Suprapubic skin (tissue), 4 donors: ENCODE measurements around the gene KCNN4. TPM values are rescaled to one million over a fixed set of nuclear protein-coding genes. Genes with fewer than 3 reads are reported as not detected.

Experiments
- DNase-seq, 2 donors: peaks; one replicate each; pipeline ENCODE4 v3.0.0-alpha.2; 2019; ENCODE audit warnings: low spot score in 2 of 2
- H3K27ac ChIP-seq: fragments of 200-600 bp; sonication (generic); one replicate; pipeline ENCODE4 v1.5.1; 2019
- H3K27me3 ChIP-seq: fragments of 200-600 bp; sonication (generic); one replicate; pipeline ENCODE4 v1.5.1; 2019
- H3K36me3 ChIP-seq: fragments of 200-600 bp; sonication (generic); one replicate; pipeline ENCODE4 v1.5.1; 2019
- H3K4me1 ChIP-seq: fragments of 200-600 bp; sonication (generic); one replicate; pipeline ENCODE4 v1.5.1; 2019
- H3K4me3 ChIP-seq: fragments of 200-600 bp; sonication (generic); one replicate; pipeline ENCODE4 v1.5.1; 2019; ENCODE audit warnings: mild to moderate bottlenecking
- H3K9me3 ChIP-seq: fragments of 200-600 bp; sonication (generic); one replicate; pipeline ENCODE4 v1.5.1; 2019
- EP300 ChIP-seq: sonication (generic); formaldehyde crosslinking; IDR thresholded peaks from one replicate; pipeline ENCODE4 v1.6.1; 2017; ENCODE audit warnings: antibody characterized with exemption
- POLR2A ChIP-seq, 2 donors: fragments of 450-650 bp; IDR thresholded peaks; one replicate each; pipeline ENCODE4 v1.6.1; 2017; ENCODE audit warnings: antibody characterized with exemption in 2 of 2, mild to moderate bottlenecking in 2 of 2, moderate library complexity in 2 of 2
- POLR2AphosphoS5 ChIP-seq, 3 donors: sonication (generic); formaldehyde crosslinking; IDR thresholded peaks; one replicate each; pipeline ENCODE4 v1.6.1; 2017; ENCODE audit warnings: antibody characterized with exemption in 3 of 3
- WGBS: methylation state at CpG from one replicate; pipeline ENCODE4 v1.1.5; 2018; 5-methylcytosine and 5-hydroxymethylcytosine counted together
- total RNA-seq, 4 donors: library from RNA; depleted of rRNA; stranded (reverse); fragments of >200 nt; gene quantifications; one replicate each; pipeline ENCODE4 v1.1.0, GENCODE V29; 2016
- TF ChIP-seq, protein P1 (sequence below), 2 donors: fragments of 200-600 bp in 1 of 2; fragments of 450-650 bp in 1 of 2; sonication (generic) in 1 of 2; IDR thresholded peaks; one replicate each; pipeline ENCODE4 v1.5.1; 2016 to 2019; ENCODE audit warnings: antibody characterized with exemption in 2 of 2, mild to moderate bottlenecking in 1 of 2, moderate library complexity in 1 of 2

The KCNN4 gene
- total RNA-seq, 4 donors from 2014 or later: 26.4 to 77.9 (median 48.2) TPM

DNA sequence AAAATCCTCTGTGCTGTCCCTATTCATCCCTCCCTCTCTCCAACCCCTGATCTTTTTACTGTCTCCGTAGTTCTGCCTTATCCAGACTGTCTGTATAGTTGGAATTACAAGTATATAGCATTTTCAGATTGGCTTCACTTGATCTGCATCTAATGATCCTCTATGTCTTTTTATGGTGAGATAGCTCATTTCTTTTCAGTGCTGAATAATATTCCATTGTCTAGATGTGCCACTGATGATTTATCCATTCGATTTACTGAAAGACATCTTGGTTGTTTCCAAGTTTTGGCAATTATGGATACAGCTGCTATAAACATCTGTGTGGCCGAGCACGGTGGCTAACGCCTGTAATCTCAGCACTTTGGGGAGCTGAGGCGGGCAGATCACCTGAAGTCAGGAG lies 45.8 kb downstream of the KCNN4 start:
- TF ChIP-seq, protein P1, sequence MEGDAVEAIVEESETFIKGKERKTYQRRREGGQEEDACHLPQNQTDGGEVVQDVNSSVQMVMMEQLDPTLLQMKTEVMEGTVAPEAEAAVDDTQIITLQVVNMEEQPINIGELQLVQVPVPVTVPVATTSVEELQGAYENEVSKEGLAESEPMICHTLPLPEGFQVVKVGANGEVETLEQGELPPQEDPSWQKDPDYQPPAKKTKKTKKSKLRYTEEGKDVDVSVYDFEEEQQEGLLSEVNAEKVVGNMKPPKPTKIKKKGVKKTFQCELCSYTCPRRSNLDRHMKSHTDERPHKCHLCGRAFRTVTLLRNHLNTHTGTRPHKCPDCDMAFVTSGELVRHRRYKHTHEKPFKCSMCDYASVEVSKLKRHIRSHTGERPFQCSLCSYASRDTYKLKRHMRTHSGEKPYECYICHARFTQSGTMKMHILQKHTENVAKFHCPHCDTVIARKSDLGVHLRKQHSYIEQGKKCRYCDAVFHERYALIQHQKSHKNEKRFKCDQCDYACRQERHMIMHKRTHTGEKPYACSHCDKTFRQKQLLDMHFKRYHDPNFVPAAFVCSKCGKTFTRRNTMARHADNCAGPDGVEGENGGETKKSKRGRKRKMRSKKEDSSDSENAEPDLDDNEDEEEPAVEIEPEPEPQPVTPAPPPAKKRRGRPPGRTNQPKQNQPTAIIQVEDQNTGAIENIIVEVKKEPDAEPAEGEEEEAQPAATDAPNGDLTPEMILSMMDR (IDR thresholded peaks at IDR 0.05): no peak
- TF ChIP-seq POLR2AphosphoS5 (IDR thresholded peaks at IDR 0.05): no peak
- no peak for TF ChIP-seq EP300
- no peak for TF ChIP-seq POLR2A (IDR thresholded peaks at IDR 0.05)
- no peak overlapping the region for H3K4me3 ChIP-seq
- 98% methylated on average over 6 of the region's 6 CpGs for WGBS
- H3K9me3 ChIP-seq: no peaks in the 10 kb centered on the region
- no peak overlapping the region for H3K27ac ChIP-seq
- no peak for DNase-seq
- peaks cover 17% of the 10 kb centered on the region for H3K4me1 ChIP-seq
- H3K27me3 ChIP-seq: no peaks in the 10 kb centered on the region
- peaks cover 79% of the 10 kb centered on the region for H3K36me3 ChIP-seq

DNA sequence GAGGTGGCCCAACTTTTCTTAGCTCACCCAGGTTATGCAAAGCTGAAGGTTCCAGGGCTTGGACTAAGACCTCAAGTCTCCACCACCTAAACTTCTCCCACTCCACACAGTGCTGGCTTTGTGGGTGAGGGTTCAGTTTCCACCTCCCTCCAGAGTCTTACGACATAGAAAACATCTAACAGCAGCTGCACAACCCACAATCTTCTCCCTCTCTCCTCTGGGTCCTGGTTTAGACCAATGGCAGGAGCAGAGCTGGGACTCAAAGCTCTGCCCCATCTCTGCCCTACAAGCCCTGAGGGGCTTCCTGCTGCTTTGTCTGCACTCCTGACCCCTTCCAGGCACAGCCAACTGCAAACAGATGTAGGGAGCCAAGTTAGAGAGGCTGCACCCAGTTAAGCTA lies 48.9 kb downstream of the KCNN4 start:
- no peak for DNase-seq
- TF ChIP-seq POLR2A (IDR thresholded peaks at IDR 0.05): no peak
- TF ChIP-seq EP300: no peak
- TF ChIP-seq POLR2AphosphoS5 (IDR thresholded peaks at IDR 0.05): no peak
- TF ChIP-seq, protein P1 (IDR thresholded peaks at IDR 0.05): no peak
- Histone ChIP-seq H3K4me3 (no peak overlapping the region), H3K9me3 (no peaks in the 10 kb centered on the region), H3K4me1 (no peaks in the 10 kb centered on the region), H3K27me3 (no peaks in the 10 kb centered on the region), H3K36me3 (peaks cover 77% of the 10 kb centered on the region), H3K27ac (no peak overlapping the region)
- 38% methylated on average over 1 of the region's 1 CpG for WGBS

DNA sequence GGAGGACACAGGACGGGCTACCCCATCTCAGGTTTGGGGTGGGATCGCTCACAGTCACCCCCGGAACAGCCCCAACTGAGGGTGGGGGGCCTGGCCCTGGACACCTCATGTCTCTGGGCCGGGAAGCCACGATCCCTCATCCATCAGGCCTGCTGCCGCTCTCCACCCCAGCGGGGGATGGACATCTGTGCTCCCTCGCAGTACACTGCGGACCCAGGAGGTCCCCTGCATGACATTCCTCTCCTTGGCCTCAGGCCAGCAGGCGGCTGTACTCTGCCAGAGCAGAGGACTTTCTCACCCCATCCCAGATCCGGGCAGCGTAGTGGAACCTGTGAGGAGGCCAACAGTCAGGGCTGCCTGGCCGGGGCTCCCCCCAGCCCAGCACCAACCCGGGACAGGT lies 49.4 kb downstream of the KCNN4 start:
- Histone ChIP-seq H3K36me3 (peaks cover 72% of the 10 kb centered on the region), H3K4me1 (no peaks in the 10 kb centered on the region), H3K4me3 (no peak overlapping the region), H3K27ac (no peak overlapping the region), H3K27me3 (no peaks in the 10 kb centered on the region), H3K9me3 (no peaks in the 10 kb centered on the region)
- WGBS: 73% methylated on average over 2 of the region's 14 CpGs
- DNase-seq: no peak
- no peak for TF ChIP-seq POLR2AphosphoS5 (IDR thresholded peaks at IDR 0.05)
- TF ChIP-seq, protein P1 (IDR thresholded peaks at IDR 0.05): no peak
- no peak for TF ChIP-seq POLR2A (IDR thresholded peaks at IDR 0.05)
- no peak for TF ChIP-seq EP300

DNA sequence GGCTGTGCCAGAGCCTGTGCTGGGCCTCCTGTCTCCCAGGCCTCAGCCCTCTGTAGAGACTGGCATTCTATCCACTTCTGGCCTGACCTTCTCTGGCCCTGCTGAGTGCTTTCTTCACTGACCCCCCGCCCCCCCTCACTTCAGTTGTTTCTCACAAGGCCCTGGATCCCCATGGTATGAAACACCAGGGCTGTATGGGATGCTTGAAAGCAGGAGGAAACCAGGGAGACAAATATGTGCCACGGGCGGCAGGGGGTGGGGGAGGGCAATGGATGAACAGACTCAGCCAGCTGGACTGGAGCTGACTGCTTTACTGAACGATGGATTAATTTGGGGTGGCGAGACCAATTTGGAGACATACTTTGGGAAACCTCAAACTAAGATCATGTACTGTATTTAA lies 50.9 kb downstream of the KCNN4 start:
- 93% methylated on average over 5 of the region's 5 CpGs for WGBS
- no peak overlapping the region for H3K27ac ChIP-seq
- H3K27me3 ChIP-seq: no peaks in the 10 kb centered on the region
- peaks cover 65% of the 10 kb centered on the region for H3K36me3 ChIP-seq
- TF ChIP-seq, protein P1 (IDR thresholded peaks at IDR 0.05): no peak
- TF ChIP-seq EP300 (no peak), POLR2AphosphoS5 (IDR thresholded peaks at IDR 0.05) (no peak), POLR2A (IDR thresholded peaks at IDR 0.05) (no peak)
- H3K4me3 ChIP-seq: no peak overlapping the region
- H3K4me1 ChIP-seq: no peaks in the 10 kb centered on the region
- no peak for DNase-seq
- H3K9me3 ChIP-seq: no peaks in the 10 kb centered on the region

DNA sequence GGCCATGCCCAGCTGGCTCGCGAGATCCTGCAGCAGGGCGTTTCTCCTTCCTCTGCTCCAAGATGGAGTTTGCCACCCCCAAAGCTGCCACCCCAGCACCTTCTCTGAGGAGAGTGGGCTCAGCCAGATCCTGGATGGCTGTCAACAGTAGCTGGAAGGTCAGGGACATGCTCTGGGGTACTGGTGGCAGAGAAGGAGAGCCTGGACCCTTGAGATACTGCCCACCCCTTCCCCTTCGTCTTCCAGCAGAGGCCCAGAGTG lies 53.2 kb downstream of the KCNN4 start:
- DNase-seq: no peak
- TF ChIP-seq EP300 (no peak), POLR2AphosphoS5 (IDR thresholded peaks at IDR 0.05) (no peak)

DNA sequence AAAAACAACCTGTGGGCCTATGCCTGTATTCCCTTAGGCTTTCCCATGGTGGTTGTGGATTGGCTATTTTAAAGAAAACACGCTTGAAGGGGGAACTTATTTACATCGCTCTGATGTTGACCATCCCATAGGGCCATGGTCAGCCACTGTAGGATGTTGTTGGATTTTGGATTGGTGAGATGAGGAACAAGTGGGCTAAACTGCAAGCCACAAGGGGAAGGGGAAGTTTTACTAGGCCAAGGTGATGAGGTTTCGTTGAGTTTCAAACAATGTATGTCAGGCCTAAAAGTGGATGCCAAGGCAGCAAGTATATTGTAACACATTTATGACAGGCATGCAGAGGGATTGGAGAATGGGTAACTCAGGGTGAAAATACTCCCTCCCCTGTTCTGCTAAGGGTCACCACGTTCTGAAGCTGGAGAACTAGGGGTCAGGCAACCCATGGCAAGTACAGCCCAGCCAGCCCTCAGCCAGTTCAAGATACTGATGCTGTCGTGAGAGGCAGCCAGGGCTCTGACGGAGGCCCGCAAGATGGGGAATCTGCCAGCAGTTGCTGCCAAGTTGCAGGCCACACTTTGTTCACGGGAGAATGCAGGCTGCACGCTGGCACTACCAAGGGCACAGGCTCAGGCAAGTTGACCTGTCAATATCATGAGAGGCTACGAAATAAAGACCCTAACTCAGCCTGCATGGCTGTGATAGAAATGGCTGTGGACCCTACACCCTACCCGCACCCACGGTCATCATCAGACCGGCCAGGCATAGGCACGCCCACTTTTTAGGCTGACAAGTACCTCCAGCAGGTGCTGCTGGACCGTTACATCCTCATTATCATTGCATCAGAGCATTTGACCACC lies 53.8 kb downstream of the KCNN4 start:
- 54% methylated on average over 10 of the region's 15 CpGs for WGBS
- no peak for TF ChIP-seq POLR2A (IDR thresholded peaks at IDR 0.05)
- no peak for TF ChIP-seq EP300
- TF ChIP-seq POLR2AphosphoS5 (IDR thresholded peaks at IDR 0.05): no peak
- TF ChIP-seq, protein P1 (IDR thresholded peaks at IDR 0.05): no peak
- no peak for DNase-seq

More for the DNA sequence above, 53.2 kb downstream of the KCNN4 start:
- Histone ChIP-seq H3K27me3 (no peaks in the 10 kb centered on the region), H3K27ac (no peak overlapping the region), H3K36me3 (peaks cover 47% of the 10 kb centered on the region), H3K4me1 (no peaks in the 10 kb centered on the region), H3K9me3 (no peaks in the 10 kb centered on the region), H3K4me3 (no peak overlapping the region)
- 63% methylated on average over 4 of the region's 4 CpGs for WGBS

More for the DNA sequence above, 53.8 kb downstream of the KCNN4 start:
- H3K27me3 ChIP-seq: no peaks in the 10 kb centered on the region
- no peak overlapping the region for H3K4me3 ChIP-seq
- no peaks in the 10 kb centered on the region for H3K9me3 ChIP-seq
- no peak overlapping the region for H3K27ac ChIP-seq
- peaks cover 41% of the 10 kb centered on the region for H3K36me3 ChIP-seq
- H3K4me1 ChIP-seq: no peaks in the 10 kb centered on the region
